GM12872 (cell line): ENCODE results near the gene TAF3.

ENCODE experiments used
- TF ChIP-seq, protein P1 (sequence below): IDR thresholded peaks from 3 replicates; pipeline ENCODE4 v1.5.1; 2011; ENCODE audit warnings: low read depth, mild to moderate bottlenecking, low read length, moderate library complexity; ENCODE audit not compliant: insufficient read depth

The TAF3 gene

DNA sequence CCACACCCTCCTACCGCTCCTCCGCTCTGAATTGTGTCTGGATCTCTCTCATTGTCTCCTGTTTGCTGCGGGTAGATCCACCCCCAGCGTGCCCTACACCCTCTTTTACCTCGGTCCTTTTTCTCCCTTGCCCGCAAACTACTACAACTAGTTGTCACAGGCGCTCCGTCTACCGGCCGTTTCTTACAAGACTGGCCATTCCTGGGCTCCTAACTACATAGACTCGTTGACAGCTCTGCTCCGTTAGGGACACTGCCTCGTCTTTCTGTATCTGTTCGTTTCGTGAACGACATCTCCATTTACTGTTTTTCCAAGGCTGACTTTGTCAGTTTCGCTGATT, 786 bp downstream of the TAF3 start:
- TF ChIP-seq, protein P1, sequence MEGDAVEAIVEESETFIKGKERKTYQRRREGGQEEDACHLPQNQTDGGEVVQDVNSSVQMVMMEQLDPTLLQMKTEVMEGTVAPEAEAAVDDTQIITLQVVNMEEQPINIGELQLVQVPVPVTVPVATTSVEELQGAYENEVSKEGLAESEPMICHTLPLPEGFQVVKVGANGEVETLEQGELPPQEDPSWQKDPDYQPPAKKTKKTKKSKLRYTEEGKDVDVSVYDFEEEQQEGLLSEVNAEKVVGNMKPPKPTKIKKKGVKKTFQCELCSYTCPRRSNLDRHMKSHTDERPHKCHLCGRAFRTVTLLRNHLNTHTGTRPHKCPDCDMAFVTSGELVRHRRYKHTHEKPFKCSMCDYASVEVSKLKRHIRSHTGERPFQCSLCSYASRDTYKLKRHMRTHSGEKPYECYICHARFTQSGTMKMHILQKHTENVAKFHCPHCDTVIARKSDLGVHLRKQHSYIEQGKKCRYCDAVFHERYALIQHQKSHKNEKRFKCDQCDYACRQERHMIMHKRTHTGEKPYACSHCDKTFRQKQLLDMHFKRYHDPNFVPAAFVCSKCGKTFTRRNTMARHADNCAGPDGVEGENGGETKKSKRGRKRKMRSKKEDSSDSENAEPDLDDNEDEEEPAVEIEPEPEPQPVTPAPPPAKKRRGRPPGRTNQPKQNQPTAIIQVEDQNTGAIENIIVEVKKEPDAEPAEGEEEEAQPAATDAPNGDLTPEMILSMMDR = peak; percentile 30; the same call in 2 of the 3 replicates

DNA sequence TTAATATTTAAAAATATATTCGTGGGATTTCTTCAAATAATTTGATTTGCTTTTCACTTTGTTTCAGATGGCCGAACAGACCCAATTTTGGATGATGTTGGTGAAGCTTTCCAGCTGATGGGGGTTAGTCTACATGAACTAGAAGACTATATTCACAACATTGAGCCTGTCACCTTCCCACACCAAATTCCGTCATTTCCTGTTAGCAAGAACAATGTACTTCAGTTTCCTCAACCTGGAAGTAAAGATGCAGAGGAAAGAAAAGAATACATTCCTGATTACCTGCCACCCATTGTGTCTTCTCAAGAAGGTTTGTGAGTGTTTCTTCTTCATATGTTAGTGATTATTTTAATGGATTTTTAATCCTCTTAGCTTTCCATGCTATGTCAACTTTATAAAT, 5.9 kb downstream of the TAF3 start:
- TF ChIP-seq, protein P1 = no peak

DNA sequence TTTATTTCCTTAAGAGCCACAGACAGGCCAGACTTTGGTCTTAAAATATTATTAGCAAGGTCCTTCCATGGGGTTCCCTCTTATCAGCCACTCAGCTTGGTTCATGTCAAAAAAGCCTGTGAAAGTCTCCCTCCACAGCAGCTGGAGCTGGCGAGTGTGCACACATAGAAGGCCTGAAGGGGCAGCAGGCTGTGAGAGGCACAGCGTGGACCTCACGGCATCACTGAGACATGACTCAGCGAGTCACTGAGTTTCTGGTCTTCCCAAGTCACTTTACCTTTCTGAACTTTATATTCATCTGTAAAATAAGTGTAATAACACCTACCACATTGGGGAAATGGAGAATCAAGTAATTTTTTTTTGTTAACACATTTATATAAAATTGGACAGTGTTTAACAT, 8.7 kb downstream of the TAF3 start:
- TF ChIP-seq, protein P1 = no peak

DNA sequence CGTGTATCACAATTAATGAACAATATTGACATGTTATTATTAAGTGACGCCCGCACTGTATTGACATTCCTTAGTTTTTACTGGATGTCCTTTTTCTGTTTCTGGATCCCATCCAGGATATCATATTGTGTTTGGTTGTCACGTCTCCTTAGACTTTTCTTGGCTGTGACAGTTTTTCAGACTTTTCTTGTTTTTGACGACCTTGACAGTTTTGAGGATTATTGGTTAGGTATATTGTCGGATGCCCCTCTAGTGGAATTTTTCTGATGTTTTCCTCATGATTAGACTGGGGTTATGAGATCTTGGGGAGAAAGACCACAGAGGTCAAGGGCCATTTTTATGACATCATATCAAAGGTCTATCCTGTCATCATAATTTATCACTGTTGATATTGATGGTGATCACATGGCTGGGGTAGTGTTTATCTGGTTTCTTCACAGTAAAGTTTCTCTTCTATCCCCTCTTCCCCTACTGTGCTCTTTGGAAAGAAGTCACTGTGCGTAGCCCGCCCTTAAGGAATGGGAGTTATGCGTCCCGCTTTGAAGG, 11.1 kb downstream of the TAF3 start:
- TF ChIP-seq, protein P1 = no peak

DNA sequence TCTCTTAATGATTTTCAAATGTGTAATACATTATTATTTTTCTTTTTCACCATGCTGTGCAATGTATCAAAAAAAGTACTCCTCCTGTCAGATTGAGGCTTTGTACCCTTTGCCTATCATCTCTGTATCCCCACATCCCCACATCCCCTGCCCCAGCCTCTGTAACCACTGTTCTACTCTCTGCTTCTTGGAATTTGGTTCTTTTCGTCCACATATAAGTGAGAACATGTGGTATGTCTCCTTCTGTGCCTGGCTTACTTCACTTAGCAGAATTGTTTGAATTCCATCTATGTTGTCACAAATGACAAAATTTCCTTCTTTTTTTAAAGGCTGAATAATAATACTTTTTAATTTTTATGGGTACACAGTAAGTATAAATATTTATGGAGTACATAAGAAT, 13.8 kb downstream of the TAF3 start:
- TF ChIP-seq, protein P1 = no peak

DNA sequence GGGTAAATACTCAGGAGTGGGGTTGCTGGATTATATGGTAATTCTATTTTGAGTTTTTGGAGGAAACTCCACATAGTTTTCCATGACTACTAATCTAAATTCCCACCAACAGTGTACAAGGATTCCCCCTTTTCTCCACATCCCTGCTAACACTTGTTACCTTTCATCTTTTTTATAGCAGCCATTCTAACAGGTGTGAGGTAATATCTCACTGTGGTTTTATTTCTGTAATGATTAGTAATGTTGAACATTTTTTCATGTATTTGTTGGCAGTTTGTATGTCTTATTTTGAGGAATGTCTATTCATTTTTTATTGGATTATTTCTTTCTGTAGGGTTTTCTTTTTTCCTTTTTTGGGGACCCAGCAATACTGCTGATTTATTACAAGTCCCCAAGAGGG, 14.9 kb downstream of the TAF3 start:
- TF ChIP-seq, protein P1 = no peak

DNA sequence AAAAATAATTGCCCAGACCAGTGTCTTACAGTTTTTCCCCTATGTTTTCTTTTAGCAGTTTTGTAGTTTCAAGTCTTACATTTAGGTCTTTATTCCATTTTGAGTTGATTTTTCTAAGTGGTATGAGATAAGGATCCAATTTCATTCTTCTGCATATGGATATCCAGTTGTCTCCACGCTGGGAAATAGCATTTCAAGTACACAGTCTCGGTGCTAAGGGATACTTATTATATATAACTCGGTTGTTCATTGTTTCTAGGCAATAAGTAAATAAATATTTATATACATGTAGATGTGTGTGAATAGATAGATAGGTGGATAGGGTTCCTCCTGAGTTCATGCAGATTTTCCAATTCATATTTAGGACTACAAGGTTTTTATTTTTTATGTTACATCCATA, 16.0 kb downstream of the TAF3 start:
- TF ChIP-seq, protein P1 = no peak

DNA sequence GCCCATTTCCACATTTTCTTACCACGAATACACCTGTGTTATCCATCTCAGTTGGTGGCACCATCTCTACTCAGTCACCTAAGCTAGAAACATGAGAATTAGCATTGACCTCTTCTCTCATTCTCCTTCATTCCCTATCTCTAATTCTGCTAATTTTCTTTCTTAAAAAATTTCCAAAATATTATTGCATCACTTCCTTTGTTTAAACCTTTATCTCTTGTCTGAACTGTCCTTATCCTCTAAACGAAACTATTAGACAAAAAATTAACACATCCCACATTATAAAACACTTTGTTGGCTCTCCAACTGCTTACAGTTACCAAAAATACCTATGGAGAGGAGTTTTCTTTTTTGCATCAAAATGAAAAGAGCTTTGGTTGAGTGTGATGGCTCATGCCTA, 18.3 kb downstream of the TAF3 start:
- TF ChIP-seq, protein P1 = no peak
